Activated CD8-positive, alpha-beta memory T cell treated with anti-CD3 and anti-CD28 coated beads, Interleukin-2, amount 10 ng/mL, durations not matched to agents 7 days and 5 days (primary cell): ENCODE data around the gene C9orf78. TPM values are rescaled to one million over a fixed set of nuclear protein-coding genes. Genes with fewer than 3 reads are reported as not detected.

Experiments used
- ATAC-seq: fragments of 150-1000 bp; cut with Tn5 transposase; one replicate; pipeline ENCODE4 v1.10.0; 2021; ENCODE audit warnings: moderate library complexity
- CTCF ChIA-PET: fragments of 350-600 bp; sonication (Branson Sonifier 250); formaldehyde crosslinking; loops from one replicate; lab custom pipeline; 2021; ENCODE audit warnings: antibody characterized with exemption; lab: Charles Lee
- DNase-seq: peaks from one replicate; pipeline ENCODE4 v3.0.0-alpha.2; 2020
- H3K27ac Mint-ChIP-seq: one replicate; pipeline ENCODE4 v1.8.0; 2021; ENCODE audit warnings: mild to moderate bottlenecking, mixed read lengths
- H3K27me3 Mint-ChIP-seq: one replicate; pipeline ENCODE4 v1.8.0; 2021; ENCODE audit warnings: mixed read lengths
- H3K36me3 Mint-ChIP-seq: one replicate; pipeline ENCODE4 v1.8.0; 2021; ENCODE audit warnings: mild to moderate bottlenecking, mixed read lengths
- H3K4me1 Mint-ChIP-seq: one replicate; pipeline ENCODE4 v1.8.0; 2021; ENCODE audit warnings: mixed read lengths
- H3K4me3 Mint-ChIP-seq: one replicate; pipeline ENCODE4 v1.8.0; 2021; ENCODE audit warnings: mild to moderate bottlenecking, moderate library complexity, mixed read lengths
- H3K9me3 Mint-ChIP-seq: one replicate; pipeline ENCODE4 v1.8.0; 2022; ENCODE audit warnings: low read depth, mixed read lengths
- total RNA-seq, 2 experiments: library from RNA; stranded (reverse); gene quantifications; one replicate each; pipeline ENCODE4 v1.2.3, GENCODE V29; 2021

The C9orf78 gene
- total RNA-seq, 2 experiments from 2014 or later = 77.7 to 90.2 TPM

DNA sequence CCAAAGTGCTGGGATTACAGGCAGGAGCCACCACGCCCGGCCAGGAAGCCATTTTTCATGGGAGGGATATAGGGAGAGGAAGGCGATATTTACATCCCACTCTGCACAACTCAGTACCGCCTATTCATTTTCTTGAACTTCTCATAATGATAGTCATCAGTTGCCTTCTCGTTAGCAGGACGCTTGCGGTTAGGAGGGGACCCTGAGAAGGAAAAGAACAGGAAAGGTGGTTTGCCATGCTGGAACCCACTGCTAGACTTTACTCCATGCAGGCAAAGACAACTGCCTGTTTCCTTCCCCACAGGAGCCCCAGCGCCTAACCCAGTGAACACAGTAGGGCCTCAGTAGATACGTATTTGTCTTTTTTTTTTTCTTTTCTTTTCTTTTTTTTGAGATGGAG lies 7.0 kb downstream of the C9orf78 start:
- Mint-ChIP-seq H3K27ac (peak overlapping the region; percentile 15), H3K27me3 (no peaks in the 10 kb centered on the region), H3K4me1 (peaks cover 8% of the 10 kb centered on the region), H3K36me3 (peaks cover 34% of the 10 kb centered on the region), H3K4me3 (no peak overlapping the region), H3K9me3 (no peaks in the 10 kb centered on the region)
- ATAC-seq = no peak
- DNase-seq = no peak
- CTCF ChIA-PET = no interaction called here

DNA sequence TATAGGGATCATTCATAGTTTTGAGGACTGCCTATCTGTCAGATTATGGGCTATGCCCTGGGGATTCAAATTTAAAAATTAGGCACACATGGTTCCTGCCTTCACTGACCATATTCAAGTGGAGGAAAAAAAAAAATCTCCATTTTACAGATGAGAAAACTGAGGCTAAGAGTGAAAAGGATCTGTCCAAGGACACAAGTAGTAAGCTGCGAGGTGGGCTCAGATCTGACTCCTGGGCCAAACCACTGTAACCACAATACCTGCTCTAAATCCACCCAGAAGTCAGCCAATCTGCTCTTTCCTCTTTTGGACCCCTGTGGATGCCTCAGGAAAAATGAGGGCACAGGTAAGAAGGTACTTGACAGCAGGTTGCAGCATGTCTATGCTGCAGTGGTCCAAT lies 8.3 kb downstream of the C9orf78 start:
- Mint-ChIP-seq H3K9me3 (no peaks in the 10 kb centered on the region), H3K27me3 (no peaks in the 10 kb centered on the region), H3K36me3 (peaks cover 38% of the 10 kb centered on the region), H3K4me1 (peaks cover 18% of the 10 kb centered on the region), H3K4me3 (no peak overlapping the region), H3K27ac (no peak overlapping the region)
- DNase-seq (no peak), ATAC-seq (no peak)
- CTCF ChIA-PET = no interaction called here

DNA sequence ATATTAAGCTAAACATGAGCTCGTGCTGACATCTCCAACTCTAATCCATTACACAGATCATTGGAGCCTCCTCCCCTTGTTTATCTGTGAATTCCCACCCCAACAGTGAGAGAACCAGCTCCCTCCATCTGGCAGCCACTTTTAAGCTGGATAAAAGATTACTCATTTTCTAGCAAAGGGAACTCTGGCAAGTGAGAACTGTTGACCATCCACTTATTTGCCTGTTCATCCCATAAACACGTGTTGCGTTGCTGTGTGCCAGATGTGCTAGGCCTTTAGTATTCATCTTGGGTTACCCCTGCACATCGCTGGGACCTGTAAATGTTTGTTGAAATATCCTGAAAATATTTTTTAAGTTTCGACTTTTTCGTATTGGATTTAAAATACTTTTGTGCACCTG lies 8.7 kb downstream of the C9orf78 start:
- ATAC-seq = no peak
- DNase-seq = no peak
- Mint-ChIP-seq H3K9me3 (no peaks in the 10 kb centered on the region), H3K4me1 (peaks cover 15% of the 10 kb centered on the region), H3K4me3 (no peak overlapping the region), H3K36me3 (peaks cover 36% of the 10 kb centered on the region), H3K27me3 (no peaks in the 10 kb centered on the region), H3K27ac (no peak overlapping the region)
- CTCF ChIA-PET = no interaction called here

DNA sequence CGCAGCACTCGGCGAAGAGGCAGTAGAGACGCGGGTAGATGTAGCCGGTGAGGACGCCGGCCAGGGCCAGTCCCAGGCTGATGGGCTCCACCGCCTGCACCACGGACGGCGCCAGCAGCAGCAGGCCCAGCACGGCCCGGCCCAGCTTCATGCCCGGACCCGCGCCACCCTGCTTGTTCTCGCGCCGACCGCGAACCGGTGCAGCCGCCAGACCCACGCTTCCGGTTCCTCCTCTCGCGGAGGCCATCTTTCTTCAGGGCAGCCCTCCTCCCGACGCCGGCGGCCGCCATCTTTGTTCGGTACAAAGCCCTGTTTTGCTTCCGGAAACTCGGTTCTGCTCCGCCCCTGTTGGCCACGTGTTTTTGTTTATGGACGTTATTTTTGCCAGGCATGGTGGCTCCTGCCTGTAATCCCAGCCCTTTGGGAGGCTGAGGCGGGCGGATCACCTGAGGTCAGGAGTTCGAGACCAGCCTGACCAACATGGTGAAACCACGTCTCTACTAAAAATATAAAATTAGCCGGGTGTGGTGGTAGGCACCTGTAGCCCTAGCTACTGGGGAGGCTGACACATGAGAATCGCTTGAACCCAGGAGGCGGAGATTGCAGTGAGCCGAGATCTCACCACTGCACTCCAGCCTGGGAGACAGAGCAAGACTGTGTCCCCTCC lies 11.0 kb downstream of the C9orf78 start, which contains the start of gene TOR1A:
TOR1A (minus strand) TSS at position 202 of the 667 bp plus-strand sequence; CDS start at position 151, 51 bp downstream.
- ATAC-seq (peak; percentile 93), DNase-seq (peak; percentile 96)
- no peaks in the 10 kb centered on the region for H3K9me3 Mint-ChIP-seq
- H3K27me3 Mint-ChIP-seq = no peaks in the 10 kb centered on the region
- peaks cover 30% of the 10 kb centered on the region for H3K36me3 Mint-ChIP-seq
- CTCF ChIA-PET = interaction anchor here (1.4 kb wide), 1 partner anchor 15 kb away, joined by 3 read pairs; no protein-coding TSS in a partner anchor
- peak within 1 kb of the TSS; percentile 82 for H3K27ac Mint-ChIP-seq
- peaks cover 16% of the 10 kb centered on the region for H3K4me1 Mint-ChIP-seq
- peak within 1 kb of the TSS; percentile 85 for H3K4me3 Mint-ChIP-seq

DNA sequence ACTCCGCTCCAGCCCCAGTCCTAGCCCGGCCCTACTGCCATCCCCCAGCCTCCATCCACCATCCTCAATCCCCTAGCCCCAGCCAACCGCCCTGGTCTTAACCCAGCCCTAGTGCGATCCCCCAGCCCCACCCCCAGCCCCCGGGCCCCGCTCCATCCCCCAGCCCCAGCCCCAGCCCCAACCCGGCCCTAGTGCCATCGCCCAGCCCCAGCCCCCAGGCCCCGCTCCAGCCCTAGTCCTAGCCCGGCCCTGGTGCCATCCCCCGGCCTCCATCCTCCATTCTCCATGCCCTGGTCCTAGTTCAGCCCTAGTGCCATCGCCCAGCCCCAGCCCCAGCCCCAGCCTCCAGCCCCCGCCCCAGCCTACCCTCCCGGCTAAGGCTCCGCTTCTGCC lies 11.5 kb downstream of the C9orf78 start:
- peak overlapping the region; percentile 85 for H3K4me3 Mint-ChIP-seq
- peaks cover 32% of the 10 kb centered on the region for H3K36me3 Mint-ChIP-seq
- no peak for DNase-seq
- peaks cover 20% of the 10 kb centered on the region for H3K4me1 Mint-ChIP-seq
- H3K27ac Mint-ChIP-seq = peak overlapping the region; percentile 82
- H3K9me3 Mint-ChIP-seq = no peaks in the 10 kb centered on the region
- H3K27me3 Mint-ChIP-seq = no peaks in the 10 kb centered on the region
- ATAC-seq = peak; percentile 47
- CTCF ChIA-PET = no interaction called here

DNA sequence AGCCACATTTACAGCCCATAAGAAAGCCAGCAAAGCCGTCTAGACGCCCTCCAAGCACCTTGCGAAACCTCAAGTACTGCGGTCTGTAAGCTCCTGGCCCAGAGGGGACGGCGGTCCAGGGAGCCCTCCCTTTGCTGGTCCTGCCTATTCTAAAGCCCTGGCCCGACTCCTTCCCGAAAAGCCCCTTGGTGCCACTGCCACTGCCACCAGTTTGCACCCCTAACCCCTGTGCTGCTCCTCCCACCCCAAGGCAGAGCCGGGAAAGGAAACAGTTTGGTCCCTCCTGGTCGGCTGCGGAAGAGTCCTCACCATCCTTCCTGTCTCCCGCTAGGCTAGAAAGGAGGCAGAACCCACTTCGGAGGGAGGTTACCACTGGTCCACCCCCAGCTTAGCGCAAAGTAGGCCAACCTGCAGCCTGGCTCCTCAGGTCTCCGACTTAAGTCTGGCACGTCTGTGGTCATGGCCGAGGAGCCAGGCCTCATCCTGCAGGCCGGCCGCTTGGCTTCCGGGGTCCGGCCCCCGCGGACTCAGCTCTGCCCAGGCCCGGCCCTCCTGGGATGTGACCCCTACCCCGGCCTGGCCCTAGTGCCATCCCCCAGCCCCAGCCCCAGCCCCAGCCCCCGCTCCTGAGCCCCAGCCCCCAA lies 12.1 kb downstream of the C9orf78 start:
- Mint-ChIP-seq H3K9me3 (no peaks in the 10 kb centered on the region), H3K4me1 (peaks cover 23% of the 10 kb centered on the region), H3K27me3 (no peaks in the 10 kb centered on the region), H3K4me3 (peak overlapping the region; percentile 85), H3K36me3 (peaks cover 34% of the 10 kb centered on the region), H3K27ac (peak overlapping the region; percentile 82)
- ATAC-seq (peak; percentile 17), DNase-seq (peak; percentile 65)
- CTCF ChIA-PET = interaction anchor here (0.7 kb wide), 1 partner anchor 12 kb away, joined by 4 read pairs; the partner anchor contains the start of gene C9orf78

DNA sequence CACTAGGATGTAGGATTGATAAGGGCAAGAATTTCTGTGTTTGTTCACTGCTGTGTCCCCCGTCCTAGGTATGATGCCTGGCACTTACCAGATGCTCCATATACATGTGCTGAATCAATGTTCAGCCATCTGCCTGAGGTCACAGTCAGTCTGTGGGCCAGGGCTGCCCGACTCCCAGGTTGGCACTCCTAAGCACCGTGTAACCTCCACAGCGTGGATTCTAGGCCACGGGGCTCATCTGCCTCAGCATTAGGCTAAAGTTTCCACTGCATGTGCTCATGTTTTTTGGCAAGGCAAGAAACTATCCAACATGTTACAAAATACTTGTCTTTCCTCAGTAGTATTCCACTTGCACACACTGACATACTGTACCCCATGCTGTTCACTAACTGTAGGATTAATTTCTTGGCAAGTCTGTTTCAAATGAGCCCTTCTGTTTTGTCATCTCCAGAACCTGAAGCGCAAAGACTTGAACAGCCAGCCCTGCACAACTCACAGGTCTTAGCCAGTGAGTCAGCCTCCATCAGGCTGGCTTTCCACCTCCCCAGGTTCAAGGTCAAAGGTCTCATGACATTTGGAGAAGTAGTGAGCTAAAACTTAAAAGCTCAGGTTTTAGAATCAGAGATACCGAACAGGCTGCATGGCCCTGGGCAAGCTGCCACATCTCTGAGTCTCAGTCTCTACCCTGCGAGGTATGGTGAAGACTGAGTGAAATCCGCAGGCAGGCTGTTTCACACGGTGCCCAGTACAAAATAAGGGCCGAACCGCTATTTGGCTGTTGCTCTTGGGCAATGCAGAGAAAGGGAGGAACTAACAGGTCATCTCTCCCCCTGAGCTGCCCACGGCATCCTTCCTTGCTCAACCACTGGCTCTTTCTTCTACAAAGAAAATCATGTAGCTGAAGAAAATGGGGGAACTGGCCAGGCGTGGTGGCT lies 18.3 kb downstream of the C9orf78 start:
- no peak for DNase-seq
- Mint-ChIP-seq H3K27ac (peak overlapping the region; percentile 3), H3K4me3 (no peak overlapping the region), H3K27me3 (no peaks in the 10 kb centered on the region), H3K9me3 (no peaks in the 10 kb centered on the region), H3K36me3 (peaks cover 51% of the 10 kb centered on the region), H3K4me1 (peaks cover 17% of the 10 kb centered on the region)
- ATAC-seq = no peak
- CTCF ChIA-PET = interaction anchor here (0.7 kb wide), 1 partner anchor 1503 kb away, joined by 4 read pairs; no protein-coding TSS in a partner anchor

DNA sequence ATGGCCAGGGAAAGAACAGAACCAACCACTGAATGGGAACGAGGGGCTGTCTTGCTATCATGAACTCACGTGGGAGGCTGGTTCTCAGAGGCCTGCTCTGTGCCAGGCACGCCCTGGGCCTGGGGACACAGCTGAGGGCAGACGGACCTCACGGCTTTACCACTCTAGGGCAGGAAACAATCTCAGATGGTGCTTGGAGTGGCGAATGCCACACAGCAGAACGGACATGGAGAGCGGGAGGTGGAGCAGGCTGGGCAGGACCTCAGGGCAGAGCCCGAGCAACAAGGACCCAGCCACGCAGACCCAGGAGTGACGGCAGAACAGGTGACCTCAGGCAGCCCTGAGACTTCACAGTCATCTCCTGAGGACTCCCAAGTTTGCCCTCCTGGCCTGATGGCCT lies 19.8 kb downstream of the C9orf78 start:
- ATAC-seq (no peak), DNase-seq (no peak)
- H3K27me3 Mint-ChIP-seq = no peaks in the 10 kb centered on the region
- H3K36me3 Mint-ChIP-seq = peaks cover 49% of the 10 kb centered on the region
- no peak overlapping the region for H3K4me3 Mint-ChIP-seq
- no peak overlapping the region for H3K27ac Mint-ChIP-seq
- peaks cover 19% of the 10 kb centered on the region for H3K4me1 Mint-ChIP-seq
- no peaks in the 10 kb centered on the region for H3K9me3 Mint-ChIP-seq
- CTCF ChIA-PET = no interaction called here

DNA sequence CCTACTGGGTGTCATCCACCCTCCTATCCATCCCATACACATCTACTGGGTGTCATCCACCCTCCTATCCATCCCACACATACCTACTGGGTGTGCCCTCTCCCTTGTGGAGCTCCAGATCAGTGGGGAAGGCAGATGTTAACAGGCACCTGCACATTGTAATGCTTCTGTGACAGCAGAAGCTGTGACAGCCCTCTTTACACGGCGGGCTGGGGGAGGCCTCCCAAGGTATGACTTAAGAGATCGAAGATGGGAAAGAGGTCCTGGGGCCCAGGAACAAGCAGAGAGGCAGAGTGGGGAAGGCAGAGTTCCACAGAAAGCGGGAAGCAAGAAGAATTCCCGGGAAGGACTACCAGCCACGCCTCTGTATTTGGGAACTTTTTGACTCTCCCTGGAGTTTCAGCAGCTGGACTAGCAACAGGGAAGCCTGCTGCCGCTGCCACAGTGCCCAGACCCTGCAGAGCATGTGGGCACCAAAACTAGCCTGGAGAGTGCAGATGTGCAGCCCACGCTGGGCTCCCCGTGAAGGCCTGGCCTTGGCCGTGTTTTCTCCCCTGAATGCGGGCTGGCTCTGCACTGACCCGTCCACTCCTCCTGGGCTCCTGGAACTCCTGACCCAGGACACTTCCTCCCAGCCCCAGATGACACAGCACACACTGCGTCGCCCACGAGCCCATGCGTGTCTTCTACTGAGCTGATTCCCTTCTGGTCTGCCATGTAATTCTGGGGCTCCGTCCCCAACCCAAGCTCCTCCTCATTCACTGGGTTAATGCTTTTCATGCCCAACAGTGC lies 20.4 kb downstream of the C9orf78 start:
- Mint-ChIP-seq H3K4me3 (no peak overlapping the region), H3K9me3 (no peaks in the 10 kb centered on the region), H3K27ac (no peak overlapping the region), H3K27me3 (no peaks in the 10 kb centered on the region), H3K4me1 (peaks cover 19% of the 10 kb centered on the region), H3K36me3 (peaks cover 52% of the 10 kb centered on the region)
- CTCF ChIA-PET = no interaction called here
- no peak for DNase-seq
- ATAC-seq = no peak

DNA sequence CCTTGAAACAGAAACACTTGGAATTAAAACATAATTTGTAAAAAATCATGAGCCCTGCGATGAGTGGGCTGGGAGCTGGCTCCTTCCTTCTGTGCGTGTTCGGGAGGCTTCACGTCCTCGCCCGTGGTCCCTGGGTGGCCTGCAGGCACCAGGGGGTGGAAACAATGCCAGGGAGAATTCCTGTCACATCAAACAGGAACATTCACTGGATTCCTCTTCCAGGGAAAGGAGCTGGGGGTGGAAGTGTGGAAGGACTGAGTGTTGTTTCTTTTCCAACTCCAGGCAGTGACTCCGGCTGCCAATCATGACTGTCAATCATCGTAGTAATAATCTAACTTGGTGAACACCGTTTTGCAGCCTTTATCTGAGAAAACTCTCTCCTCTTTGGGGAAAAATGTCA lies 21.4 kb downstream of the C9orf78 start:
- no peaks in the 10 kb centered on the region for H3K9me3 Mint-ChIP-seq
- peaks cover 54% of the 10 kb centered on the region for H3K36me3 Mint-ChIP-seq
- CTCF ChIA-PET = no interaction called here
- no peak overlapping the region for H3K4me3 Mint-ChIP-seq
- DNase-seq = no peak
- no peak for ATAC-seq
- H3K27ac Mint-ChIP-seq = no peak overlapping the region
- H3K4me1 Mint-ChIP-seq = peaks cover 19% of the 10 kb centered on the region
- no peaks in the 10 kb centered on the region for H3K27me3 Mint-ChIP-seq

DNA sequence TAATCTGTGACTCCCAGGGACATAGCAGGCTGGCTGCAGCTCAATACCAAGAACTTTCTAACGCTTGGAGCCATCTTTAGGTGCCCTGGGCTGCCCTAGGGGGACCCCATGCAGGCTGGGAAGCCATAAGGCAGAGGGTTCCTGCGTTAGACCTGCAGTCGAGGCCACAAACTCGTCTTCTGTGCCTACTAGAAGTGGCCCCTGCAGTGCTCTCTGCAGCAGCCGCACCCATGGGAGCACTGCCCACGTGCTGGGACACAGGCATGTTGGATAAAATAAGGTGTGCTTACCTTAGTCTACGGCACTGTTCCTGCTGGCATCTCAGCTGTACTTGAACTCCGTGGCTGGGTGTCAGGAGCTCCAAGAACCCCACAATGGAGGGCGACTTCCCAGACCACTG lies 22.7 kb downstream of the C9orf78 start:
- peaks cover 14% of the 10 kb centered on the region for H3K4me1 Mint-ChIP-seq
- DNase-seq (no peak), ATAC-seq (no peak)
- H3K36me3 Mint-ChIP-seq = peaks cover 51% of the 10 kb centered on the region
- no peak overlapping the region for H3K27ac Mint-ChIP-seq
- no peaks in the 10 kb centered on the region for H3K27me3 Mint-ChIP-seq
- no peaks in the 10 kb centered on the region for H3K9me3 Mint-ChIP-seq
- H3K4me3 Mint-ChIP-seq = no peak overlapping the region
- CTCF ChIA-PET = no interaction called here

DNA sequence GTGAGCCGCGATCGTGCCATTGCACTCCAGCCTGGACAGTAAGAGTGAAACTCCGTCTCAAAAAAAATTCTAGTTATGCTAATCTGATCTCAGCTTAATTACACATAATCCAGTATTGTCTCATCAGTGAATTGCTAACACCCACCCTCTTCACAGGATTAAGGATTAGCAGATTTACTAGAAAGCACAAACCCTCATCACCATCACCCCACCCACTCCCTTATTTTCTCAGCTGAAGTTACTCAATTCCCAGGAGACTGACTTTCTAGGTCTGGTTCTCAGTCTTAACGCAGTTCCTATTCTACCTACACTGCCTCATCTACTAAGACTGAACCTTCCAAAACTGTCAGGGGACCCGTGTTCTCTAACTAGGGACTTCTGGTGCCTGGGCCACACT lies 23.1 kb downstream of the C9orf78 start:
- CTCF ChIA-PET = interaction anchor here (1.4 kb wide), 1 partner anchor 85 kb away, joined by 4 read pairs; no protein-coding TSS in a partner anchor
- ATAC-seq = no peak
- Mint-ChIP-seq H3K36me3 (peaks cover 52% of the 10 kb centered on the region), H3K27ac (no peak overlapping the region), H3K9me3 (no peaks in the 10 kb centered on the region), H3K4me3 (no peak overlapping the region), H3K4me1 (peaks cover 18% of the 10 kb centered on the region), H3K27me3 (no peaks in the 10 kb centered on the region)
- no peak for DNase-seq
